Mesothelial cell of epicardium (in vitro differentiated cells): Measurements from ENCODE around the gene ZNHIT1. TPM values are rescaled to one million over a fixed set of nuclear protein-coding genes. Genes with fewer than 3 reads are reported as not detected.

Source experiments
- DNase-seq, 2 experiments: peaks; one replicate each; pipeline ENCODE4 v3.0.0; 2021; ENCODE audit warnings: low spot score in 2 of 2; ENCODE audit not compliant: unreplicated experiment in 2 of 2
- H3K27ac Mint-ChIP-seq: 2 replicates; pipeline ENCODE4 v1.8.0; 2021; ENCODE audit warnings: mixed read lengths
- H3K27me3 Mint-ChIP-seq: 2 replicates; pipeline ENCODE4 v1.8.0; 2021; ENCODE audit warnings: low read depth, mixed read lengths
- H3K36me3 Mint-ChIP-seq: 2 replicates; pipeline ENCODE4 v1.8.0; 2021; ENCODE audit warnings: mixed read lengths
- H3K4me1 Mint-ChIP-seq: 2 replicates; pipeline ENCODE4 v1.8.0; 2021; ENCODE audit warnings: mixed read lengths
- H3K4me3 Mint-ChIP-seq: 2 replicates; pipeline ENCODE4 v1.8.0; 2021; ENCODE audit warnings: mild to moderate bottlenecking, moderate library complexity, mixed read lengths
- H3K9me3 Mint-ChIP-seq: 2 replicates; pipeline ENCODE4 v1.8.0; 2021; ENCODE audit warnings: mixed read lengths
- total RNA-seq: library from RNA; stranded (reverse); gene quantifications from 3 replicates; pipeline ENCODE4 v1.2.1, GENCODE V29; 2021
- TF ChIP-seq, protein P1 (sequence below): fragments of 200-600 bp; sonication (generic); IDR thresholded peaks from one replicate; pipeline ENCODE4 v1.5.0; 2021; ENCODE audit warnings: antibody characterized with exemption; ENCODE audit not compliant: unreplicated experiment

ZNHIT1 gene
- total RNA-seq, 1 donor from 2014 or later: 54.9 TPM

DNA sequence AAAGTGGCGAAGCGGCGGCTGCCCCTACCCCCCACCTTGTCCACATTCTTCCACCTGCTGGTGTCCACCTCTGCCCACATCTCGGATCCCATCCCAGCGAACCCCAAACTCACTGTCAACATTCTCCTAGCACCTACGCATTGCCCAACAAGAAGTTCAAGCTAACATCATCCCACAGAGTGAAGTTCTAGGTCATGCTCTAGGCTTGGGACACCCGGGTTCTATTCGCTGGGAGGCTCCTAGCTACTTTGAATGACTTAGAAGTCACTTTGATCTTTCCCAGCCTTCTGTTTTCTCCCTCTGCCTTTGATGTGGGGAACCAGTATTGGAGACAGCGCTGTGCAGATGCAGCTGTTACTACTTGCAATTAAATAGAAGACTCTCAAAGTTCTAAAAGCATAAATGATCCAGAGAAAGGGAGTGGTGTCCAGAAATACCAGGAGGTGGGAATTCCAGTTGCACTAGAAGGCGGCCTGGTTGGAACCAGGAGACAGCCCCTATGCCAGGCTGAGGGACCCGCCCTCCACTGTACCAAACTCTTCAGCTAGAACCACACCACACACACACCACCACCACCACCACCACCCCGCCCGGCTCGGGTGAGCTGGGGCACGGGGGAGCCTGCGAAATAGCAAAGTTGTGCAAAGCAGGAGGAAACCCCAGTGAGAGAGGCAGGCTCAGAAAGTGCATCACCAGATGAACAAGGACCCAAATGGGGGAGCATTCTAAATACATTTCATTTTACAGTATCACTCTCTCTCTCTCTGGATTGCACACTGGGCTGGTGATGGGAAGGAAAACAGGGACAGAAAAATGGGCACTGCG, 47.1 kb upstream of the ZNHIT1 start:
- TF ChIP-seq, protein P1, sequence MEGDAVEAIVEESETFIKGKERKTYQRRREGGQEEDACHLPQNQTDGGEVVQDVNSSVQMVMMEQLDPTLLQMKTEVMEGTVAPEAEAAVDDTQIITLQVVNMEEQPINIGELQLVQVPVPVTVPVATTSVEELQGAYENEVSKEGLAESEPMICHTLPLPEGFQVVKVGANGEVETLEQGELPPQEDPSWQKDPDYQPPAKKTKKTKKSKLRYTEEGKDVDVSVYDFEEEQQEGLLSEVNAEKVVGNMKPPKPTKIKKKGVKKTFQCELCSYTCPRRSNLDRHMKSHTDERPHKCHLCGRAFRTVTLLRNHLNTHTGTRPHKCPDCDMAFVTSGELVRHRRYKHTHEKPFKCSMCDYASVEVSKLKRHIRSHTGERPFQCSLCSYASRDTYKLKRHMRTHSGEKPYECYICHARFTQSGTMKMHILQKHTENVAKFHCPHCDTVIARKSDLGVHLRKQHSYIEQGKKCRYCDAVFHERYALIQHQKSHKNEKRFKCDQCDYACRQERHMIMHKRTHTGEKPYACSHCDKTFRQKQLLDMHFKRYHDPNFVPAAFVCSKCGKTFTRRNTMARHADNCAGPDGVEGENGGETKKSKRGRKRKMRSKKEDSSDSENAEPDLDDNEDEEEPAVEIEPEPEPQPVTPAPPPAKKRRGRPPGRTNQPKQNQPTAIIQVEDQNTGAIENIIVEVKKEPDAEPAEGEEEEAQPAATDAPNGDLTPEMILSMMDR: no peak
- no peaks in the 10 kb centered on the region for H3K36me3 Mint-ChIP-seq
- H3K27me3 Mint-ChIP-seq: peaks cover 100% of the 10 kb centered on the region
- H3K27ac Mint-ChIP-seq: no peak overlapping the region
- no peak for DNase-seq
- H3K4me1 Mint-ChIP-seq: peaks cover 35% of the 10 kb centered on the region
- H3K9me3 Mint-ChIP-seq: no peaks in the 10 kb centered on the region
- peak overlapping the region; percentile 30 for H3K4me3 Mint-ChIP-seq

DNA sequence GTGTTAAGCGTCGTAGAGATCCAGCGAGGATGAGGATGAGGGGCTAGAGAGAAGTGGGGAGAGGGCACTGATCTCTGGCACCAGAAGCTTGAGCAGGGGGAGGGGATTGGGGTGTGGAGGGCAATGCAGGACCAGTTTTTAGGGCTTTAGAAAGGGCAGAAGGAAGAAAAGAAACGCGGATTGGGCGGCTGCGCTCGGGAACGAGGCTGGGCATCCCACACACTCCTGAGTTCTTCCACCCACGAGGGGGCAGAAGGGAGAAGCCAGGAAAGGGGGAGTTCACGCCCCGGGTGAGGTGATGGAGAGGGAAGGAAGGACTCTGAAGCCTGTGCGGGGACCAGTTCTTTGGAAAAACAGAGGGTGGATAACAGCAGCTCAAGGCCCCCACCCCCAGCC, 46.5 kb upstream of the ZNHIT1 start:
- Mint-ChIP-seq H3K4me3 (peak overlapping the region; percentile 30), H3K4me1 (peaks cover 30% of the 10 kb centered on the region), H3K27ac (no peak overlapping the region)

DNA sequence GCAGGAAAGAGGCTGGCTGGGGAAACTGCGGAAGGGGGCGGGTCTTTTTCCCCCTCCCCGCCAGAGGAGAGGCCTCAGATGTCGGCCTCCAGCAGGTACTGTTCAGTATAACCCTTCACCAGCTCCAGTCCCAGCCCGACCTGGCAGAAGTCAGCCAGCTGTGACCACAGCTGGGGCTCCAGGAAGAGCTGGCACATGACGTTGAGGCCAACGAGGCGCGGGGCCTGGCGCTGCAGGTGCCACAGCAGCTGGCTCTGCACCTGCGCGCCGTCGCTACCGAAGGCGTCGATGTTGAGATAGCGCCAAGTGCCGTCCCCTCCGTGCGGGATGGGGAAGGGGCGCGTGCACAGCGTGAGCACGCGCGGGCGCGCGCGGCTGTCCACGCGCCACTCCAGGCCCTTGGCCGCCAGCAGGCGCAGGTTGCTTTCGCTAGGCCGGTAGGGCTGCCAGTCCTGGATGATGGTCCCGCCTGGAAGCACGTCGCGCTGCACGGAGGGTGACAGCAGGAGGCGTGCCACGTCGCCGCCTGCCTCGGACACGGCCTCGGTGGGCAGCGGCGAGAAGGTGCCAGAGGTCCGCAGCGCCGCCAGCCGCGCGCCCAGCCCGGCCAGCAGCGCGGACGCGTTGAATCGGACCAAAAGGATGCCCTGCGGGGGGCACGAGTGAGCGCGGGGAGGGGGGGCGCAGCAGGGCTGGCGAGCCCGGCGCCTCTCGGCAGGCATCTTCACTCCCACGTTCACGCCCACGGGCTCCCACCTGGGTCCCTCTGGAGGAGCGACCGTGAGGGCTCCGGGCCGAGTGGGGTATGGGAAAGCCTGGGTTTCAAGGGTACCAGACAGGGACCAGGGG, 45.7 kb upstream of the ZNHIT1 start:
- H3K9me3 Mint-ChIP-seq: no peaks in the 10 kb centered on the region
- DNase-seq: no peak
- peaks cover 24% of the 10 kb centered on the region for H3K4me1 Mint-ChIP-seq
- no peak overlapping the region for H3K27ac Mint-ChIP-seq
- H3K27me3 Mint-ChIP-seq: peaks cover 100% of the 10 kb centered on the region
- H3K4me3 Mint-ChIP-seq: no peak overlapping the region
- TF ChIP-seq, protein P1: no peak
- H3K36me3 Mint-ChIP-seq: no peaks in the 10 kb centered on the region

More for the DNA sequence above, 46.5 kb upstream of the ZNHIT1 start:
- Mint-ChIP-seq H3K27me3 (peaks cover 100% of the 10 kb centered on the region), H3K9me3 (no peaks in the 10 kb centered on the region), H3K36me3 (no peaks in the 10 kb centered on the region)
- TF ChIP-seq, protein P1: no peak
- DNase-seq: no peak

DNA sequence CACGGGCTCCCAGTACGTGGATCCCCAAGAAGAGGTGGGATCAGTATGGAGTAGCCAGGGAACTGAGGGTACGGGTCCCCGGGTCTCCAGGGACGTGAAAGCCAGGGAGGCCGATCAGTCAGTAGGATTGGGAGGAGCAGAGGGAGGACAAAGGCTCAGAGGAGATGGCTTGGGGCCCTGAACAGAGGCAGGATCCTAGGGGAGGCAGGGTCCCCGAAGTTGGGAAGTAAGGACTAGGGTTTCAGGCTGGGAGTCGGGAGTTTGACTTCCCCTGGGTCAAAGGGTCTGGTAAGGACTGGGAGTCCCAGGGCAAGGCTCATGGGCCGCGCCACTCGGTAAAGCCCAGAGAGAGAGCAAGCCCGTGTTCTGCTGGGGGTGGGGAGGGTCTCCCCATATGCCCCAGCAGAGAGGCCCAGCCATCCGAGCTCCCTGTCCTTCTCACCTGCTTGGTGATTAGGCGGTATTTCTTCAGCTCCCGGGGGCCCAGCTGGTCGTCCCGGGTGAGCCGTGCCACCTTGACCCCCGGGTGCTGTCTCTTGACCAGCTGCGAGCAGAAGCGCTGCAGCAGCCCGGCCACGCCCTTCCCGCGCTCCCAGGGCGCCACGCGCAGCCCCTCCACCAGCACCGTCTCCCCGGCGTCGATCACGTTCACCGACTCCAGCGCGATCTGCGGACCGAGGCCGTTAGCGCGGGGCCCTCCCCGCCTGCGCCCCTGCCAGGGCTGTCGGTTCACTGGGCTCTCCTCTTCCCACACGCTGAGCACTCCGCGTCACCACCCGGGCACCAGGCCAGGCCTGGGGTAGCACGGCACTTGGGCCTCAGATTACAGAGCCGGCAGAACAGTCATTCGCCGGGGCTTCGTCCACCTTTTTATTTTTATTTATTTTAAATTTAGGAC, 44.9 kb upstream of the ZNHIT1 start:
- TF ChIP-seq, protein P1: no peak
- no peak overlapping the region for H3K27ac Mint-ChIP-seq
- peak overlapping the region; percentile 8 for H3K4me3 Mint-ChIP-seq
- no peaks in the 10 kb centered on the region for H3K36me3 Mint-ChIP-seq
- peaks cover 100% of the 10 kb centered on the region for H3K27me3 Mint-ChIP-seq
- H3K4me1 Mint-ChIP-seq: peaks cover 19% of the 10 kb centered on the region
- no peak for DNase-seq
- H3K9me3 Mint-ChIP-seq: no peaks in the 10 kb centered on the region

DNA sequence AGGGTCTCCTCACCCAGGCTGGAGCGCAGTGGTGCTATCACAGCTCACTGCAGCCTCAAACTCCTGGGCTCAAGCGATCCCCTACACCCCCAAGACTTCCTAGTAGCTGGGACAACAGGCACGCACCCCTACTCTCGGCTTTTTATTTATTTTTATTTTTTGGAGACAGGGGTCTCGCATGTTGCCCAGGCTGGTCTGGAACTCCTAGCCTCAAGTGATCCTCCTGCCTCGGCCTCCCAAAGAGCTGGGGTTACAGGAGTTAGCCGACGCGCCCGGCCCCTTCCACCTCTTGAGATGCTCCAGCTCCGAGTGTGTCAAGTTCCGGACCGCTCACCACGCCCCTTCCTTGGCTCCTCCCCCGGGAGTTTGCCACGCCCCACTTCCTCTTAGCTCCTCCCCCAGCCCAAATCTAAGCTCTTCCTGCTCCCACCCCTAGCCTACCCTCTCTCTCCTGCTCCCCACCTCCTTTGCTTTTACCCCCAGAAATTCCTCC, 44.2 kb upstream of the ZNHIT1 start:
- TF ChIP-seq, protein P1: no peak
- H3K4me3 Mint-ChIP-seq: no peak overlapping the region
- peaks cover 100% of the 10 kb centered on the region for H3K27me3 Mint-ChIP-seq
- peaks cover 16% of the 10 kb centered on the region for H3K4me1 Mint-ChIP-seq
- no peak for DNase-seq
- H3K36me3 Mint-ChIP-seq: no peaks in the 10 kb centered on the region
- H3K9me3 Mint-ChIP-seq: no peaks in the 10 kb centered on the region
- no peak overlapping the region for H3K27ac Mint-ChIP-seq
